ENCODE results near the gene CC2D2A. TPM values are rescaled to one million over a fixed set of nuclear protein-coding genes. Genes with fewer than 3 reads are reported as not detected.

The CC2D2A gene
- total and polyA plus RNA-seq, 9 of the 15 experiments (the other 6 are each of a cell fraction or from before 2014, with no cell fraction given), result 0.36 to 2.5 (median 1.6) TPM

- TF ChIP-seq MGA (IDR thresholded peaks at IDR 0.05), result peak; percentile 39; the same call in 1 of the 2 replicates
- TF ChIP-seq ESRRB (CRISPR knock-in tag; IDR thresholded peaks at IDR 0.05; ENCODE audit: borderline replicate concordance), result no peak
- peak; percentile 12; the same call in 1 of the 2 replicates for TF ChIP-seq ESRRA (IDR thresholded peaks at IDR 0.05; ENCODE audit: borderline replicate concordance, low read depth)
- no peak for TF ChIP-seq TGIF2 (CRISPR knock-in tag; IDR thresholded peaks at IDR 0.05)
- no peak for TF ChIP-seq ZNF445 (CRISPR knock-in tag; IDR thresholded peaks at IDR 0.05; ENCODE audit: low read depth)
- TF ChIP-seq ILK (tag; IDR thresholded peaks at IDR 0.05; ENCODE audit: borderline replicate concordance, low read depth), result peak; percentile 61; the same call in 1 of the 2 replicates
- peak; percentile 90 for TF ChIP-seq ZNF584 (CRISPR knock-in tag; IDR thresholded peaks at IDR 0.05; ENCODE audit: low read depth)
- TF ChIP-seq RBM39 (optimal IDR thresholded peaks at IDR 0.05; ENCODE audit: low read depth, low read length), result no peak
- TF ChIP-seq EP400 (IDR thresholded peaks at IDR 0.05), result peak; percentile 31; the same call in 1 of the 2 replicates
- TF ChIP-seq, protein P1, sequence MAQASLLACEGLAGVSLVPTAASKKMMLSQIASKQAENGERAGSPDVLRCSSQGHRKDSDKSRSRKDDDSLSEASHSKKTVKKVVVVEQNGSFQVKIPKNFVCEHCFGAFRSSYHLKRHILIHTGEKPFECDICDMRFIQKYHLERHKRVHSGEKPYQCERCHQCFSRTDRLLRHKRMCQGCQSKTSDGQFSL (CRISPR knock-in tag; IDR thresholded peaks at IDR 0.05), result no peak
- TF ChIP-seq, protein P1 (tag; IDR thresholded peaks at IDR 0.05), result 0 out of 4 replicates have a peak, but pooled peaks of 1 of the 2 experiments have one; percentile 61
- TF ChIP-seq SOX6 (IDR thresholded peaks at IDR 0.05), result peak; percentile 14; the same call in 1 of the 2 replicates
- no peak for TF ChIP-seq SAFB2 (IDR thresholded peaks at IDR 0.05; ENCODE audit: borderline replicate concordance, low read depth, low read length, severe bottlenecking)
- TF ChIP-seq MIER1 (IDR thresholded peaks at IDR 0.05; ENCODE audit: low read depth), result no peak
- TF ChIP-seq STAT5A (IDR thresholded peaks at IDR 0.05; ENCODE audit: borderline replicate concordance, low read length), result no peak
- no peak for TF ChIP-seq GATAD2A (IDR thresholded peaks at IDR 0.05)
- peak; percentile 59; the same call in 1 of the 2 replicates for TF ChIP-seq SMARCA4 (IDR thresholded peaks at IDR 0.05)
Observed at GRCh38 chr4:15521442-15522039, 51.9 kb downstream of the CC2D2A start (continued).

All from K562 (cell line).